Brain microvascular endothelial cell (primary cell): ENCODE data around the gene FGF8.

Experiments used
- DNase-seq: peaks from one replicate; pipeline ENCODE4 v3.0.0-alpha.2; 2020
- H3K27ac ChIP-seq: fragments of 250-450 bp; sonication (Bioruptor Pico); 2 replicates; pipeline ENCODE4 v1.5.1; 2020; ENCODE audit warnings: mild to moderate bottlenecking, moderate library complexity
- H3K27me3 ChIP-seq: fragments of 250-450 bp; sonication (Bioruptor Pico); replicated peaks from 2 replicates; pipeline ENCODE4 v1.5.1; 2020; ENCODE audit warnings: mild to moderate bottlenecking
- H3K36me3 ChIP-seq: fragments of 250-450 bp; sonication (Bioruptor Pico); replicated peaks from 2 replicates; pipeline ENCODE4 v1.5.1; 2020; ENCODE audit warnings: mild to moderate bottlenecking
- H3K4me3 ChIP-seq: 2 replicates; pipeline ENCODE4 v1.5.1; 2011; ENCODE audit warnings: low read depth, mild to moderate bottlenecking, control low read depth, low read length, moderate library complexity
- CTCF ChIP-seq: IDR thresholded peaks from 2 replicates; pipeline ENCODE4 v1.5.1; 2011; ENCODE audit warnings: low read depth, mild to moderate bottlenecking, moderate library complexity, low read length, control low read depth, inconsistent platforms; ENCODE audit errors: missing control alignments
- in situ Hi-C: cut with HindIII; loops from 2 replicates; pipeline ENCODE4 v1.10.0; 2017; ENCODE audit warnings: low sequenced_read_pairs, low pct_ligation_motif_present

The FGF8 gene

DNA sequence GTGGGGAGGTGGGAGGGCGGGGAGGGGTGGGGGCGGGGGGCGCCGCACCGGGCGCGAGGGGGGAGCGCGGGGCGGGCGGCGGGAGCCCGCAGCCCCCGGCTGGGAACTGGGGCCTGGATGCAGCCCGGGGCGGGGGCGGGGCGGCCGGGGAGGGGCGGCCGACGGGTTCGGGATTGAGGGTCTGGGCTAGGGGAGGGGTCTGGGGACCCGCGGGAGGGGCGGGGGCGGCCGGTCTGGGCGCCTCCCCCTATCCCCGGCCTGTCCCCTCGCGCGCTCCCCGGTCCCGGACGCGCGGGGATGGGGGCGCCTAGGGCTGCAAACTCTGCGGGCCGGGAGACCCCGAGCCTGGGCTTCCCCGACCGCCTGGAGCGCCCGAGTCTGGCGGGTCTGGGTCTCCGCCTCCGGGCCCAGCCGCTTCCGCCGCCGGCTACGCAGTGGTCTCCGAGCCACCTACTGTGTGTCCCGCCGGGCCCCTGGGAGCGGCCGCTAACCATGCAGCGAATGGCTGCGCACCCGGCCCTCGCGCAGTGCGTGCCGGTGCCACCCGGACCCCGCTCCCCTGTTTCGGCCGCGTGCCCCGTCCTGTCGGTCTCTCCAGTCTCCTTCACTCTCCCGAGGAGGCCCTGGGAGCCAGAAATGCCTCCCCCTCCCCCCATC, 375 bp upstream of the FGF8 start:
- no peak for TF ChIP-seq CTCF
- Histone ChIP-seq H3K36me3 (no peaks in the 10 kb centered on the region), H3K27me3 (peaks cover 53% of the 10 kb centered on the region), H3K4me3 (no peak overlapping the region), H3K27ac (no peak overlapping the region)
- in situ Hi-C loops = no loop called here
- DNase-seq = no peak

DNA sequence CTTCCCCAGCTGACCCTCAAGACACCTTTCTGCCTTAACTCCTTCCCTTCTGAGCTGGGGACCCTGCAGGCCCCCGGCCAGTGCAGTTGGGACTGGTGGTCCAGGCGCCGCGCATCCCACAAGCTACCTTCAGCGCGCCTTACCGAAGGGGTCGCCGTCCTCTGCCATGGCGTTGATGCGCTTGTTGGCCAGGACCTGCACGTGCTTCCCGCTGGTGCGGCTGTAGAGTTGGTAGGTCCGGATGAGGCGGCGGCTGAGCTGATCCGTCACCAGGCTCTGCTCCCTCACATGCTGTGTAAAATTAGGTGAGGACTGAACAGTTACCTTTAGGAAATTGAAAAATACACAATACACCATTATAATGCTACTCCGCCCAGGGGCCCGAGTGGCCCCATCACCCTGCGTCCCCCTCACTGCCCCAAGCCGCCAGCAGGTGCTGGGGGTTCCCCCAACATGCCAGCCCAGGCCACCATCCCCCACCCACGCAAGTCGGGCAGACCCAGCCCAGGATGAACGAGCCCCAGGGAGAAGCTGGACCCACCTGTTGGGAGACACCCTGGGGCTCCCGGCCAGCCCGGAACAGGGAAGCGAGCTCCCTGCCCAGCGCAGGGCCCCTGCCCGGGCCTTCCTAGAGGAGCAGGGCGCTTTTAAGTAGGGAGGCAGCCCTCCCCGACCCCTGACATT, 1.2 kb downstream of the FGF8 start:
- H3K4me3 ChIP-seq = no peak overlapping the region
- in situ Hi-C loops = no loop called here
- no peak overlapping the region for H3K27ac ChIP-seq
- no peaks in the 10 kb centered on the region for H3K36me3 ChIP-seq
- TF ChIP-seq CTCF = no peak
- no peak for DNase-seq
- H3K27me3 ChIP-seq = peaks cover 56% of the 10 kb centered on the region

- no peaks in the 10 kb centered on the region for H3K36me3 ChIP-seq
- H3K27ac ChIP-seq = no peak overlapping the region
- no peak for TF ChIP-seq CTCF
- H3K27me3 ChIP-seq = peaks cover 61% of the 10 kb centered on the region
- DNase-seq = no peak
- no peak overlapping the region for H3K4me3 ChIP-seq
- in situ Hi-C loops = no loop called here
Observed at GRCh38 chr10:101773923-101774588, 1.9 kb downstream of the FGF8 start.

- Histone ChIP-seq H3K27ac (no peak overlapping the region), H3K36me3 (no peaks in the 10 kb centered on the region), H3K4me3 (no peak overlapping the region), H3K27me3 (peaks cover 62% of the 10 kb centered on the region)
- DNase-seq = no peak
- no peak for TF ChIP-seq CTCF
- in situ Hi-C loops = no loop called here
Observed at GRCh38 chr10:101772895-101773761, 2.8 kb downstream of the FGF8 start.

DNA sequence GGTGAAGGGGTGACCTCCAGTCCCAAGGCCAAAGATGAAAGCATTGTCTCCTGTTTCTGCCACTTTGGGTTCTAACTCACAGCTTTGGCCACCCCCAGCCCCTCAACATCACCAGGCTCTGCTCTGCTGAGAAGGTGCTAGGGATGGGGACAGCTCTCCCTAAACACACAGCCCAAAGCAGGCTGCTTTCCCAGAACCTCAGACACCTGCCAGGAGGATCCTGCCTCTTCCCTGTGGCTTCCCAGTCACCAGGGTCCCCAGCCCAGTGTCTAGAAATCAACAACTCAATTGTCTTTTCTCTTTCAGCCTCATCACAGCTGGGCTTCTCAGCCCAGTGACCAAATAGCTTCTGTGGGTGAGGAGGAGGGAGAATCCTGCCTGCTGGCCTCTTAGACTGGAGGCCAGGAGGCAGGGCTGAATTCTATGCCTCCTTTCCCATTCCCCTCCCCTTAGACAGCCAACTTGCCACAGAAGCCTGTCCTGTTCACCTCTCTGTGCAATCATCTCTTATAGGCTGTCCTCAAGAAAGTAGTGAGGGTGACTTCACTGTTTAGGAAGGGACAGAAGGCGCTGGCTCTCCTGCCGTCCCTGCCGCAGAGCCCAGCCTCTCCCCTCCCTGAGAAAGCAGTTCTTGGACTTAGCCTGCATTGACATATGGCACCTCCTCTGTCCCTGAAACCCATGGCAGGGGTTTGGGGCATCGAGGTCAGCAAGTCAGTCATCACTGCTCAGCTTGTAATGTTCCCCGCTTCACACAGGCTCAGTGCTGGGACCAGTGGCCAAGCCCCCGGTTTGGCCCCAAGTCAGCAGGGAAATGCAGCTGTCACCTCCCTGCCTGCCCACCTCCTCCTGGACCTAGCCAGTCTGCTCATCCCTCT, 3.7 kb downstream of the FGF8 start:
- H3K4me3 ChIP-seq = no peak overlapping the region
- in situ Hi-C loops = no loop called here
- H3K27me3 ChIP-seq = peaks cover 62% of the 10 kb centered on the region
- TF ChIP-seq CTCF = no peak
- no peak for DNase-seq
- H3K27ac ChIP-seq = no peak overlapping the region
- no peaks in the 10 kb centered on the region for H3K36me3 ChIP-seq
